Transverse colon (tissue), 4 donors: ENCODE measurements around the gene KIF14.

ENCODE experiments used
- CTCF ChIP-seq, 5 experiments: fragments of 200-600 bp in 3 of 5; fragments of 450-650 bp in 2 of 5; sonication (generic) in 3 of 5; IDR thresholded peaks; 1 replicate in 2 of 5; 2 replicates in 3 of 5; pipeline ENCODE4 v1.5.1; 2016 to 2017; ENCODE audit warnings: antibody characterized with exemption in 5 of 5, inconsistent platforms in 3 of 5, mild to moderate bottlenecking in 2 of 5, moderate library complexity in 1 of 5
- POLR2A ChIP-seq: fragments of 450-650 bp; IDR thresholded peaks from one replicate; pipeline ENCODE4 v1.6.1; 2016; ENCODE audit warnings: antibody characterized with exemption, mild to moderate bottlenecking, moderate library complexity
- POLR2AphosphoS5 ChIP-seq, 3 donors: sonication (generic); formaldehyde crosslinking; IDR thresholded peaks; one replicate each; pipeline ENCODE4 v1.6.1; 2016; ENCODE audit warnings: antibody characterized with exemption in 3 of 3

GRCh38 chr1:200620273-200621131 lies at the start of gene KIF14:
- no peak for TF ChIP-seq POLR2AphosphoS5 (IDR thresholded peaks at IDR 0.05)
- no peak for TF ChIP-seq POLR2A
- no peak for TF ChIP-seq CTCF (IDR thresholded peaks at IDR 0.05)
